Gastrocnemius medialis (tissue), 4 donors: Measurements from ENCODE around the gene CASS4. TPM values are rescaled to one million over a fixed set of nuclear protein-coding genes. Genes with fewer than 3 reads are reported as not detected.

Experiments
- ATAC-seq, 2 donors: fragments of 150-250 bp; one replicate each; pipeline ENCODE4 v1.9.1; 2016
- DNase-seq, 2 donors: peaks; one replicate each; pipeline ENCODE4 v3.0.0-alpha.2; 2019
- H3K27ac ChIP-seq, 4 donors: fragments of 200-600 bp; sonication (generic); 1 replicate in 1 of 4; 2 replicates in 3 of 4; pipeline ENCODE4 v1.5.1; 2016 to 2018; ENCODE audit warnings: mild to moderate bottlenecking in 2 of 4, moderate library complexity in 1 of 4
- H3K27me3 ChIP-seq, 3 donors: fragments of 200-600 bp; sonication (generic) in 2 of 3; 1 replicate in 1 of 3; 2 replicates in 2 of 3; pipeline versions ENCODE4 v1.5.1 to v1.6.0; 2016 to 2019; ENCODE audit warnings: mild to moderate bottlenecking in 1 of 3, moderate library complexity in 1 of 3
- H3K36me3 ChIP-seq, 2 donors: fragments of 200-600 bp; sonication (generic) in 1 of 2; one replicate each; pipeline ENCODE4 v1.5.1; 2017 to 2018
- H3K4me1 ChIP-seq, 2 donors: fragments of 200-600 bp; sonication (generic) in 1 of 2; one replicate each; pipeline ENCODE4 v1.5.1; 2016 to 2017; ENCODE audit warnings: mild to moderate bottlenecking in 2 of 2
- H3K4me3 ChIP-seq, 4 donors: fragments of 200-600 bp; sonication (generic) in 3 of 4; 1 replicate in 1 of 4; 2 replicates in 3 of 4; pipeline ENCODE4 v1.5.1; 2016 to 2019; ENCODE audit warnings: mild to moderate bottlenecking in 2 of 4
- H3K9me3 ChIP-seq, 3 donors: fragments of 200-600 bp; sonication (generic) in 2 of 3; 1 replicate in 1 of 3; 2 replicates in 2 of 3; pipeline ENCODE4 v1.5.1; 2016 to 2019
- POLR2A ChIP-seq, 2 donors: fragments of 450-650 bp; IDR thresholded peaks; one replicate each; pipeline ENCODE4 v1.6.1; 2017; ENCODE audit warnings: antibody characterized with exemption in 2 of 2, mild to moderate bottlenecking in 2 of 2, moderate library complexity in 2 of 2
- in situ Hi-C, 4 donors: fragments of 200-750 bp; cut with MboI; loops; one replicate each; pipeline versions ENCODE4 v1.15.0 to v1.8.0; 2017; ENCODE audit warnings: low sequenced_read_pairs in 4 of 4
- intact Hi-C: fragments of 100-400 bp; cut with DNase I; formaldehyde crosslinking; loops from one replicate; pipeline ENCODE4 v1.15.1; 2023; ENCODE audit warnings: low total_unique reads
- total RNA-seq, 4 donors: library from RNA; depleted of rRNA; stranded (reverse); fragments of >200 nt; gene quantifications; one replicate each; pipeline versions ENCODE4 v1.1.0 to v1.2.3, GENCODE V29; 2016
- TF ChIP-seq, protein P1 (sequence below), 5 experiments: fragments of 450-650 bp in 3 of 5; fragments of 200-600 bp in 2 of 5; sonication (generic) in 2 of 5; IDR thresholded peaks in 4 of 5; conservative IDR thresholded peaks in 1 of 5; 1 replicate in 4 of 5; 2 replicates in 1 of 5; pipeline ENCODE4 v1.5.1; 2016 to 2019; ENCODE audit warnings: antibody characterized with exemption in 5 of 5, mild to moderate bottlenecking in 3 of 5, moderate library complexity in 3 of 5

CASS4 gene
- total RNA-seq, 4 donors from 2014 or later = 0.36 to 0.86 (median 0.72) TPM; not detected in 1

DNA sequence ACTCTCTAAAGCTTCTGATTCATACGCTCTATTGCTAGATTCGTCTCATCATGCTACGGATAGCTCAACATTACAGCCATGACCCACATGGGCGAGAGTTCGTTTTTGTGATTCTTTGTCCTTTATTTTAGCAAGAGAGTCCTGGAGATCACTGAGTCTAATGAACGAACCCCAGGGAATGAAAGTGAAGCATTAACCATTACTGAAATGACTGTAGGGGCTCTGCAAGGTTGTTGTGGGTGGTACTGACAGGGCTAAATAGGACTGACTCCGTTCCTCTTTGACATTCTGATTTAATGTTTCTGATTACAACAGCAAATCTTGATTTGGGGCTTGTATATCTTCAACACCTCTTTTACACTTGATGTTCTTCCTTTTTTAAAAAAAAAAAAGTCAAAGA is 42.7 kb downstream of the CASS4 start:
- Histone ChIP-seq H3K27ac (no peak overlapping the region), H3K9me3 (no peaks in the 10 kb centered on the region), H3K4me1 (no peaks in the 10 kb centered on the region), H3K36me3 (no peaks in the 10 kb centered on the region), H3K27me3 (no peaks in the 10 kb centered on the region), H3K4me3 (no peak overlapping the region)
- intact Hi-C loops = no loop called here
- ATAC-seq = no peak
- DNase-seq = no peak
- in situ Hi-C loops = no loop called here
- no peak for TF ChIP-seq POLR2A (IDR thresholded peaks at IDR 0.05)

DNA sequence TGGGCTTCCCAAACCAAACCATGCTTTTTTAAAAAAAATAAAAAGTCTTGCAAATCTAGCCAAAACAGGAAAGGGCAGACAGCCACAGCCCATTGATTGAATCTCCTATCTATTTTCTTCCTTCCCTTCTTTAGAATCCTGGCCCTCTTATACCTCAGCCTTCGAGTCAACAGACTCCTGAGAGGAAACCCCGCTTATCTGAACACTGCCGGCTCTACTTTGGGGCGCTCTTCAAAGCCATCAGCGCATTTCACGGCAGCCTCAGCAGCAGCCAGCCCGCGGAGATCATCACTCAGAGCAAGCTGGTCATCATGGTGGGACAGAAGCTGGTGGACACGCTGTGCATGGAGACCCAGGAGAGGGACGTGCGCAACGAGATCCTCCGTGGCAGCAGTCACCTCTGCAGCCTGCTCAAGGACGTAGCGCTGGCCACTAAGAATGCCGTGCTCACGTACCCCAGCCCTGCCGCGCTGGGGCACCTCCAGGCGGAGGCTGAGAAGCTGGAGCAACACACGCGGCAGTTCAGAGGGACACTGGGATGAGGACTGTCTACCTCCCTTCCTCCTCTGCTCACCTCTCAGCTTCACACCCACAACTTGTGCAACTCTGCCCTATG is 46.3 kb downstream of the CASS4 start:
- Histone ChIP-seq H3K9me3 (no peaks in the 10 kb centered on the region), H3K36me3 (no peaks in the 10 kb centered on the region), H3K4me3 (no peak overlapping the region), H3K4me1 (no peaks in the 10 kb centered on the region), H3K27me3 (no peaks in the 10 kb centered on the region), H3K27ac (no peak overlapping the region)
- no peak for DNase-seq
- in situ Hi-C loops (no loop called here), intact Hi-C loops (no loop called here)
- ATAC-seq = no peak
- TF ChIP-seq, protein P1, sequence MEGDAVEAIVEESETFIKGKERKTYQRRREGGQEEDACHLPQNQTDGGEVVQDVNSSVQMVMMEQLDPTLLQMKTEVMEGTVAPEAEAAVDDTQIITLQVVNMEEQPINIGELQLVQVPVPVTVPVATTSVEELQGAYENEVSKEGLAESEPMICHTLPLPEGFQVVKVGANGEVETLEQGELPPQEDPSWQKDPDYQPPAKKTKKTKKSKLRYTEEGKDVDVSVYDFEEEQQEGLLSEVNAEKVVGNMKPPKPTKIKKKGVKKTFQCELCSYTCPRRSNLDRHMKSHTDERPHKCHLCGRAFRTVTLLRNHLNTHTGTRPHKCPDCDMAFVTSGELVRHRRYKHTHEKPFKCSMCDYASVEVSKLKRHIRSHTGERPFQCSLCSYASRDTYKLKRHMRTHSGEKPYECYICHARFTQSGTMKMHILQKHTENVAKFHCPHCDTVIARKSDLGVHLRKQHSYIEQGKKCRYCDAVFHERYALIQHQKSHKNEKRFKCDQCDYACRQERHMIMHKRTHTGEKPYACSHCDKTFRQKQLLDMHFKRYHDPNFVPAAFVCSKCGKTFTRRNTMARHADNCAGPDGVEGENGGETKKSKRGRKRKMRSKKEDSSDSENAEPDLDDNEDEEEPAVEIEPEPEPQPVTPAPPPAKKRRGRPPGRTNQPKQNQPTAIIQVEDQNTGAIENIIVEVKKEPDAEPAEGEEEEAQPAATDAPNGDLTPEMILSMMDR (IDR thresholded peaks at IDR 0.05 in 4 of 5, conservative IDR thresholded peaks at IDR 0.05 in 1 of 5) = no peak
- no peak for TF ChIP-seq POLR2A (IDR thresholded peaks at IDR 0.05)

DNA sequence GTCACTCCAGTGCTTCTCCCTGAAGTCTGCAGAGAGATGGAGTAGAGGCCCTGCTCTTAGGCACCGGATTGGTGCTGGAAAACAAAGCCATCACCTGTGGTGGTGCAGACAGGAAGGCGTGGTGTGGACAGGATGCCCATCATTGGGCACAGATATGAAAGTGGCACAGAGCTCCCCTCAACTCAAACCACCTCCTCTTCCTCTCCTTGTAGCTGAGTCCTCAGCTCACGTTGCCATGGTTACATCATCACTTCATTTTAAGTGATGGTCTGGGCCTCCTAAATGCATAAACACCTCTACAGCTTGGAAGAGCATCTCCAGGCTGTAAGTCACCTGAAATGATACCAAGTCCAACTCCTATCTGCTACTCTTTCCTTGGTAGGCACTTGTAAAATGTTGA is 48.4 kb downstream of the CASS4 start:
- Histone ChIP-seq H3K9me3 (no peaks in the 10 kb centered on the region), H3K4me1 (no peaks in the 10 kb centered on the region), H3K4me3 (no peak overlapping the region), H3K27ac (no peak overlapping the region), H3K27me3 (no peaks in the 10 kb centered on the region), H3K36me3 (no peaks in the 10 kb centered on the region)
- ATAC-seq = no peak
- TF ChIP-seq POLR2A (IDR thresholded peaks at IDR 0.05) = no peak
- TF ChIP-seq, protein P1 (IDR thresholded peaks at IDR 0.05 in 4 of 5, conservative IDR thresholded peaks at IDR 0.05 in 1 of 5) = no peak
- in situ Hi-C loops = loop anchor here in 2 of 4 donors (5.0 kb wide), 1 partner anchor 63 kb away; no protein-coding TSS in a partner anchor
- no peak for DNase-seq
- intact Hi-C loops = no loop called here

- Histone ChIP-seq H3K36me3 (no peaks in the 10 kb centered on the region), H3K27ac (no peak overlapping the region), H3K27me3 (no peaks in the 10 kb centered on the region), H3K9me3 (no peaks in the 10 kb centered on the region), H3K4me1 (no peaks in the 10 kb centered on the region), H3K4me3 (no peak overlapping the region)
- ATAC-seq = no peak
- intact Hi-C loops (no loop called here), in situ Hi-C loops (loop anchor here in 2 of 4 donors (5.0 kb wide), 1 partner anchor 64 kb away; no protein-coding TSS in a partner anchor)
- no peak for DNase-seq
- no peak for TF ChIP-seq POLR2A (IDR thresholded peaks at IDR 0.05)
- TF ChIP-seq, protein P1 (IDR thresholded peaks at IDR 0.05 in 4 of 5, conservative IDR thresholded peaks at IDR 0.05 in 1 of 5) = no peak
These were observed 49.5 kb downstream of the CASS4 start for GRCh38 chr20:56461576-56461975.

- H3K27ac ChIP-seq = no peak overlapping the region
- no peak overlapping the region for H3K4me3 ChIP-seq
- DNase-seq (no peak), ATAC-seq (no peak)
- intact Hi-C loops = no loop called here
- peaks cover 6 to 9% of the 10 kb centered on the region in 2 donors for H3K4me1 ChIP-seq
- no peaks in the 10 kb centered on the region for H3K36me3 ChIP-seq
- H3K27me3 ChIP-seq = no peaks in the 10 kb centered on the region
- no peak for TF ChIP-seq POLR2A (IDR thresholded peaks at IDR 0.05)
- TF ChIP-seq, protein P1 (IDR thresholded peaks at IDR 0.05 in 4 of 5, conservative IDR thresholded peaks at IDR 0.05 in 1 of 5) = no peak
- H3K9me3 ChIP-seq = no peaks in the 10 kb centered on the region
- in situ Hi-C loops = loop anchor here in 2 of 4 donors (5.0 kb wide), 1 partner anchor 66 kb away; no protein-coding TSS in a partner anchor
These were observed 51.4 kb downstream of the CASS4 start for GRCh38 chr20:56463428-56463827.
